Stimulated activated CD4-positive, alpha-beta T cell treated with anti-CD3 and anti-CD28 coated beads, Interleukin-15, amount 100 ng/mL, for 48 hours (primary cell): ENCODE data around the gene YWHAG.
"Not testable (repeated sequence)": the region's sequence is repeated elsewhere in the genome, so short reads cannot be mapped to it uniquely, and the experiment has no call there.

Source experiments
- DNase-seq, 2 donors: peaks; one replicate each; pipeline ENCODE4 v3.0.0-alpha.2; 2020; ENCODE audit warnings: low read depth in 2 of 2

YWHAG gene

DNA sequence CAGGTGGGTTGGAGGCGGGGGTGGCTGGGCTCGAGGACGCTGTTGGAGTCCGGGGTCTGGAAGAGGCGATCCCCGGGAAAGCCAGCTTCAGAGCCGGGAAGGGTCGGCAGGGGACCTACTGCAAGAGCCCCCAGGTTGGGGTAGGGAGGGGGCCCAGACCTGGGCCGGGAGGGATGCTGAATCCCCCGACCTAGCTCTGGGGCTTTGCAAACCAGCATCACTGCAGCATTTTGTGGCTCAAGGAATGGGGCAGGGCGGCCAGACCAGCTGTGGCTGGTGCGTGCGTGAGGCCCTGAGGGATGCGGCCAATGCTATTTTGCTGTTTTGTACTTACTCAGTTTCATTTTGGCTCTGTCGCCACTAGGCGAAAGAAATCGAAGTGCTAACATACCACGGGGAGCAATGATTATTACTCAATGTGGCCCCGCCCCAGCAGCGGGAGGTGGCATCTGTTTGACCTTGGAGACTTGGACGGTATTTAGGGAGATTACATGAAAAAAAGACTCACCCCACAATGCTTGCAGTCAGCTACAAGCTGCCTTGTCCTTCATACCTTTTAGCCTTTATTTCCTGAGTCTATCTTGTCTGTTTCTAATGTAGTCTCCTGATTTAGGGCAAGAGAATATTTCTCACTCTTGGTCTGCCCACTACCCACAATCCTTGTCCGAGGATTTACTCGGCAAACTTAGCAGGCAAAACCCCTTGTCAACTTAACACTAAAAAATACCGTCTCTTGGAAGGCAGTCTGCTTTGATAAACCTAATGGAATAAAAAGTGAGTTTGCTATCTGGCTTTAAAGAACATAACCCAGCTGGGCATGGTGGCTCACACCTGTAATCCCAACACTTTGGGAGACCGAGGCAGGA lies 40.1 kb downstream of the YWHAG start:
- peak; percentile 56 to 67 for DNase-seq

GRCh38 chr7:76317782-76318487 lies 40.9 kb downstream of the YWHAG start:
- peak; percentile 92 to 95 for DNase-seq

DNA sequence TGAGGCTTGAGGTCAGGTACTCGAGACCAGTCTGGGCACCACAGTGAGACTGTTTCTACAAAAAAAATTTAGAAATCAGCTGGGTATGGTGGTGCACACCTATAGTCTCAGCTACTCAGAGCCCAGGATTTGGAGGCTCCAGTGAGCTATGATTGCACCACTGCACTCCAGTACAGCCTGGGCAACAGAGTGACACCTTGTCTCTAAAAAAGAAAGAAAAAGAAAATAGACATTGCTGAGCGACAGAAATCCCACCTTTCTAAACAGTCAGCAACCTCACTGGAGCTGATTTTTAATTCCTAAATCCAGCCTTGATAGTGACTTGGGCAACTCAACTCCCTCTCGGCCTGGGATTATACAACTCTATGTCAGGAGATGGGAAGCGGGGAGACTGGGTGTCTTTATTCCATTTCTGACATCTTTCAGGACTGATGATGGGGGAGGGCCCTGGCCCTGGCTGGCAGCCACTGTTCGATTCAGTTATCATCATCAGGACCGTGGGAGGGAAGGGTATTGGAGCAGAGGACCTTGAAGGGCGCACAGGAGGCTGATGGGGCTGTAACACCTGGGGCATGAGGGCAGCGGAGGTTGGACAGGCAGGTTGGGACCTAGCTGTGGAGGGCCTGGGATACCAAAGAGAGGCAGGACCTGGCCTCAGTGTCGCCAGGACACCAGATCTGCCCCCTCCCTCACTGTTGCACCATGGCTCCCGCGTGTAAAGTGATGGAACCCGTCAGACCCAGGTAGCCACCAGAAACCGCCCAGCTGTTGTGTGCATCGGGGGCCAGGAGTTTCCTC lies 41.6 kb downstream of the YWHAG start:
- DNase-seq = no peak

DNA sequence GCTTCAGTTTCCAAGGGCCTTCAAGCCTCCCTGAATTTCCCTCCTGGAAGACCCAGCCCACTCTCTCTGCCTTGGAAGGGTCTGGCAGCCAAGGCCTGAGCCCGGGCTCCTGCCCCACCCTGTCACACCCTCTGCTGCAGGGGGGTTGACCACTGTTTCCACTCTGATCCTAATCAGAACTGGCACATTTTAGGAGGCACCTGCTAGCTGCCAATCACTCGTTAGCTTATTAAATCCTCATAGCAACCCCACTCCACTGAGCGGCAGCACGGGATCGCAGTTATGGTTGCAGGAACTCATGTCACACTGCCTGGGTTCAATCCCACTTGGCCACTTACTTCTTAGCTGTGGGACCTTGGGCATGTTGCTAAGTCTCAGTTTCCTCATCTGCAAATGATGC lies 43.4 kb downstream of the YWHAG start:
- DNase-seq = no peak

DNA sequence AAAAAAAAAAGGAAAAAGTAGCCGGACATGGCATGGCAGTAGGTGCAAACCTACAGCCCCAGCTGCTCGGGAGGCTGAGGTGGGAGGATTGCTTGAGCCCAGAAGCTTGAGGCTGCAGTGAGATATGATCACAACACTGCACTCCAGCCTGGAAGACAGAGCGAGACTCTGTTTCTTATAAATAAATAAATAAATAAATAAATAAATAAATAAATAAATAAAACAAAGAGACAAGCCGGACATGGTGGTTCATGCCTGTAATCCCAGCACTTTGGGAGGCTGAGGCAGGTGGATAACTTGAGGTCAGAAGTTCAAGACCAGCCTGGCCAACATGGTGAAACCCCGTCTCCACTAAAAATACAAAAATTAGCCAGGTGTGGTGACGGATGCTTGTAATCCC lies 44.1 kb downstream of the YWHAG start:
- not testable (repeated sequence) for DNase-seq

GRCh38 chr7:76314042-76314721 lies 44.6 kb downstream of the YWHAG start:
- peak; percentile 94 to 96 for DNase-seq

GRCh38 chr7:76311838-76312237 lies 47.0 kb downstream of the YWHAG start:
- not testable (repeated sequence) for DNase-seq

GRCh38 chr7:76310102-76310957 lies 48.5 kb downstream of the YWHAG start:
- DNase-seq = no peak

- not testable (repeated sequence) for DNase-seq
Measured at GRCh38 chr7:76309341-76310101, 49.3 kb downstream of the YWHAG start.

GRCh38 chr7:76308874-76309273 lies 49.9 kb downstream of the YWHAG start:
- DNase-seq = not testable (repeated sequence)

GRCh38 chr7:76304888-76305375 lies 53.9 kb downstream of the YWHAG start:
- no peak for DNase-seq

DNA sequence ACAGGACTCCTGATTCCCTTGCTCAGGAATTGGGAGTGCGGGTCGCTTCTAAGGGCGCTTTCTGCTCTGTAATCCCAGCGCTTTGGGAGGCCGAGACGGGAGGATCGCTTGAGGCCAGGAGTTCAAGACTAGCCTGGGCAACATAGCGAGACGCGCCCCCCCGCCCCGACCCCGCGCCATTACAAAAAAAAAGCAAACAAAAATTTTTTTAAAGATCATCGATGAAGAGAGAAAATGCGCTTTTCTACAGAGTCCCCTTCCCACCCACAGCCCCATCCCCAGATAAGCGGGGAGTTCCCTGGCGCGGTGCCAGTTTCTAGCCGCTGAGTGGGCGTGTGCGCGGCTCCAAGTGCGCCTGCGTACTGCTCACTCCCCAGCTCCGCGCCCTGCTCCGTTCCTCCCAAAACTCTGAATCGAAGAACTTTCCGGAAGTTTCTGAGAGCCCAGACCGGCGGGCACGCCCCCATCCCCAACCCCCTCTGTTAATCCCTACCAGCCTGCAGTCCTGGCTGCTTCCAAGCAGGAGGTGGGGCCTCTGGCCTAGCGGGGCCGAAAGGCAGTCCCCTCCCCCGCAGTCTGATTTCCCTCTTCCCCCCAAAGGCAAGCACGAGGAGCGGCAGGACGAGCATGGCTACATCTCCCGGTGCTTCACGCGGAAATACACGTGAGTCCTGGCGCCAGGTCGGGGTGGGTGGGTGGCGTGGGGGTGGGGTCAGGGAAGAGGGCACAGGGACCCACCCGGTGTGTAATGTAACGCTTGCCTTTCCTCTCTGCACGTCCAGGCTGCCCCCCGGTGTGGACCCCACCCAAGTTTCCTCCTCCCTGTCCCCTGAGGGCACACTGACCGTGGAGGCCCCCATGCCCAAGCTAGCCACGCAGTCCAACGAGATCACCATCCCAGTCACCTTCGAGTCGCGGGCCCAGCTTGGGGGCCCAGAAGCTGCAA lies 55.3 kb downstream of the YWHAG start:
- peak; percentile 57 for DNase-seq

DNA sequence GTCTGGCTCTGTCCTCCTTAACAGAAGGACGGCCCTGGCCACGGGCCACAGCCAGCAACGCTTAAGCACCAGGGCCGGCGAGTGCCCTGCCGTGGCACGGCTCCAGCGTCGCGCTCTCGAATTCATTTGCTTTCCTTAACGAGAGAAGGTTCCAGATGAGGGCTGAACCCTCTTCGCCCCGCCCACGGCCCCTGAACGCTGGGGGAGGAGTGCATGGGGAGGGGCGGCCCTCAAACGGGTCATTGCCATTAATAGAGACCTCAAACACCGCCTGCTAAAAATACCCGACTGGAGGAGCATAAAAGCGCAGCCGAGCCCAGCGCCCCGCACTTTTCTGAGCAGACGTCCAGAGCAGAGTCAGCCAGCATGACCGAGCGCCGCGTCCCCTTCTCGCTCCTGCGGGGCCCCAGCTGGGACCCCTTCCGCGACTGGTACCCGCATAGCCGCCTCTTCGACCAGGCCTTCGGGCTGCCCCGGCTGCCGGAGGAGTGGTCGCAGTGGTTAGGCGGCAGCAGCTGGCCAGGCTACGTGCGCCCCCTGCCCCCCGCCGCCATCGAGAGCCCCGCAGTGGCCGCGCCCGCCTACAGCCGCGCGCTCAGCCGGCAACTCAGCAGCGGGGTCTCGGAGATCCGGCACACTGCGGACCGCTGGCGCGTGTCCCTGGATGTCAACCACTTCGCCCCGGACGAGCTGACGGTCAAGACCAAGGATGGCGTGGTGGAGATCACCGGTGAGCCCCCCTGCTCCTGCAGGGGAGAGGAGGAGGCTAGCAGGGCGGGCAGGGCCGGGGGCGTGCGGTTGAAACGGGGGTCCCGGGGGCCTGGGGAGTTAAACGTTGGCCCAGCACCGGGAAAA lies 56.2 kb downstream of the YWHAG start, which contains the start of gene HSPB1:
HSPB1 (plus strand) TSS at position 327 of the 855 bp plus-strand sequence; CDS start at position 367, 40 bp downstream.
- DNase-seq = peak in 1 of 2 donors; percentile 28

DNA sequence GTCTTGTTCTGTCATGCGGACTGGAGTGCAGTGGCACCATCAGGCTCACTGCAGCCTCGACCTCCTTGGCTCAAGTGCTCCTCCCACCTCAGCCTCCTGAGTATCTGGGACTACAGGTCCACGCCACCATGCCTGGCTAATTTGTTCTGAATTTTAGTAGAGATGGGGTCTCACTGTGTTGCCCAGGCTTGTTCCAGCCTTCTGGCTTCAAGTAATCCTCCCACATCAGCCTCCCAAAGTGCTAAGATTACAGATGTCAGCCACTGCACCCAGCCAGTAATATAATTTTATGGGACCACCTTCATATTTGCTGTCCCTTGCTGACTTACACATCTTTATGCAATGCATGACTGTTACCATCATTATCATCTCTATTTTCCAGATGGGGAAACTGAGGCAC lies 57.8 kb downstream of the YWHAG start:
- no peak for DNase-seq

- no peak for DNase-seq
Measured at GRCh38 chr7:76300166-76300731, 58.5 kb downstream of the YWHAG start.

GRCh38 chr7:76296743-76297740 lies 61.7 kb downstream of the YWHAG start:
- no peak for DNase-seq
